Naive thymus-derived CD8-positive, alpha-beta T cell (primary cell): ENCODE measurements around the gene ATP13A3. TPM values are rescaled to one million over a fixed set of nuclear protein-coding genes. Genes with fewer than 3 reads are reported as not detected.
"Not testable (repeated sequence)": the region's sequence is repeated elsewhere in the genome, so short reads cannot be mapped to it uniquely, and the experiment has no call there.

Source experiments
- ATAC-seq, 2 donors: fragments of 150-1000 bp; cut with Tn5 transposase in 1 of 2; sonication (Bioruptor Pico), chemical (Tn5 transposase) in 1 of 2; 1 replicate in 1 of 2; 2 replicates in 1 of 2; pipeline ENCODE4 v1.10.0; 2021; ENCODE audit warnings: mild to moderate bottlenecking in 2 of 2, moderate library complexity in 2 of 2
- POLR2A ChIA-PET: fragments of 350-600 bp; sonication (Branson Sonifier 250); formaldehyde crosslinking; loops from one replicate; lab custom pipeline; 2021; ENCODE audit warnings: antibody characterized with exemption; lab: Charles Lee
- DNase-seq, 10 donors: peaks; one replicate each; pipeline versions ENCODE4 v3.0.0 to v3.0.0-alpha.2; 2020 to 2022
- H3K27ac Mint-ChIP-seq, 10 donors: one replicate each; pipeline ENCODE4 v1.8.0; 2020 to 2022; ENCODE audit warnings: mild to moderate bottlenecking in 10 of 10, mixed read lengths in 10 of 10, moderate library complexity in 4 of 10, inconsistent platforms in 1 of 10
- H3K27me3 Mint-ChIP-seq, 5 donors: one replicate each; pipeline ENCODE4 v1.8.0; 2021 to 2022; ENCODE audit warnings: mixed read lengths in 5 of 5
- H3K36me3 Mint-ChIP-seq, 3 donors: one replicate each; pipeline ENCODE4 v1.8.0; 2020 to 2022; ENCODE audit warnings: mixed read lengths in 3 of 3, mild to moderate bottlenecking in 2 of 3, inconsistent platforms in 1 of 3
- H3K4me1 Mint-ChIP-seq, 4 donors: one replicate each; pipeline ENCODE4 v1.8.0; 2021 to 2022; ENCODE audit warnings: mixed read lengths in 4 of 4
- H3K4me3 Mint-ChIP-seq, 10 donors: one replicate each; pipeline ENCODE4 v1.8.0; 2020 to 2022; ENCODE audit warnings: mild to moderate bottlenecking in 10 of 10, mixed read lengths in 10 of 10, moderate library complexity in 6 of 10, inconsistent platforms in 1 of 10
- H3K9me3 Mint-ChIP-seq, 9 donors: one replicate each; pipeline ENCODE4 v1.8.0; 2020 to 2022; ENCODE audit warnings: mixed read lengths in 9 of 9, mild to moderate bottlenecking in 3 of 9, inconsistent platforms in 1 of 9, moderate library complexity in 1 of 9
- polyA plus RNA-seq, 3 donors: library from polyadenylated mRNA; unstranded; fragments of 300-500 nt; fragmentation: Illumina TruSeq; gene quantifications; one replicate each; pipeline ENCODE4 v1.2.3, GENCODE V29; 2021
- total RNA-seq, 8 experiments: library from RNA in 2 of 8; stranded (reverse) in 2 of 8; gene quantifications; one replicate each; pipeline ENCODE4 v1.2.3 and lab custom pipeline; 2021 to 2026

Gene ATP13A3
- total and polyA plus RNA-seq, 5 experiments from 2014 or later, result 5.9 to 53.8 (median 13.2) TPM

DNA sequence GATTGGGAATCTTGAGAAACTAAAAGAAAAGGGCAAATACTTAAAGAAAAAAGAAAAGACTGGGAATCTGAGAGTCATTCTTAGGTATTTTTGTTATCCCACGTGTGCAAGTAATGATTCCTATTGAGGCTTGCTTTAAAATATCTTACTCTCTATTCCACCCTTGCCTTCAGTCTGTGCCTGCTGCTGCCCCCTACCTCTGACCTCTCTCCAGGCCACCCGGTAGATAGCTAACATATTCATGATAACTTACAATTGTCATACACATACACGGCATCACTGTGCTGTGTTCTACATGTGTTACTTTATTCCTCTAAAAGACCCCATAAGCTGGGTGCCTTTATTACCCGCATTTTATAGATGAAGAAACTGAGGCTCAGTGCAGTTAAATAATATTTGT is 27.8 kb upstream of the ATP13A3 start:
- ATAC-seq, result no peak
- no peak overlapping the region for H3K4me3 Mint-ChIP-seq
- peaks cover 0 to 2% (median 0%) of the 10 kb centered on the region in 4 donors for H3K4me1 Mint-ChIP-seq
- H3K9me3 Mint-ChIP-seq, result no peaks in the 10 kb centered on the region
- H3K36me3 Mint-ChIP-seq, result no peaks in the 10 kb centered on the region
- peak in 1 of 10 donors; percentile 5 for DNase-seq
- POLR2A ChIA-PET, result no interaction called here
- H3K27ac Mint-ChIP-seq, result peak overlapping the region in 2 of 10 donors; percentile 3 to 35
- H3K27me3 Mint-ChIP-seq, result no peaks in the 10 kb centered on the region

DNA sequence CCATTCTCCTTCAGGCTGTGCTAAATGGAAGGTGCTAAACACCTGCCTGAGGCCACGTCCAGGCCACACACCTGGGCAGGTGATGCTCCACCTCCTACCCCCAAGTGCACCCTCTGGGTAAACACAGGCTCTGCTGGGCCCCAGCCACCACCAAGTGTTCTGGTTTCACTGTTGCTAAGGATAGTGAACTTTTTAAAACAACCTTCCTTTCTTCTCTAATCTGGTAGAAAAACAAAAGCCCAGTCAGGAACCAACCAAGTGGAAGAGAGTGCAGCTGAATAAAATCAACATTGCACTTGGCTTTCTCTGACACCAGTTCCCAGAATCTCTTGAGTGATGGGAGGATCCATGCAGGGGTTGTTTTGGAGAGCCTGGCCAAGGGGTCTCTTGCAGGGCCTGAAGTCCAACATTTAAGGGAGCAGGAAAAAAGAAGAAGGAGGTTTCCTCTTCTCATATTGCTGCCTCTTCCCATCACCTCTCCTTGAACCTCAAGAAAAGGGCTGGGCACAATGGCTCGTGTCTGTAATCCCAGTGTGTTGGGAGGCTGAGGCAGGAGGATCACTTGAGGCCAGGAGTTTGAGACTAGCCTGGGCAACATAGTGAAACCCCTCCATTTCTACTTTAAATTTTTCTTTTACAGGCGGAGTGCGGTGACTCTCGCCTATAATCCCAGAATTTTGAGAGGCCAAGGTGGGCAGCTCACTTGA is 26.2 kb upstream of the ATP13A3 start:
- Mint-ChIP-seq H3K4me3 (no peak overlapping the region), H3K27me3 (no peaks in the 10 kb centered on the region), H3K36me3 (no peaks in the 10 kb centered on the region), H3K9me3 (no peaks in the 10 kb centered on the region), H3K27ac (no peak overlapping the region), H3K4me1 (peaks cover 0 to 2% (median 0%) of the 10 kb centered on the region in 4 donors)
- no peak for ATAC-seq
- DNase-seq, result no peak
- POLR2A ChIA-PET, result no interaction called here

DNA sequence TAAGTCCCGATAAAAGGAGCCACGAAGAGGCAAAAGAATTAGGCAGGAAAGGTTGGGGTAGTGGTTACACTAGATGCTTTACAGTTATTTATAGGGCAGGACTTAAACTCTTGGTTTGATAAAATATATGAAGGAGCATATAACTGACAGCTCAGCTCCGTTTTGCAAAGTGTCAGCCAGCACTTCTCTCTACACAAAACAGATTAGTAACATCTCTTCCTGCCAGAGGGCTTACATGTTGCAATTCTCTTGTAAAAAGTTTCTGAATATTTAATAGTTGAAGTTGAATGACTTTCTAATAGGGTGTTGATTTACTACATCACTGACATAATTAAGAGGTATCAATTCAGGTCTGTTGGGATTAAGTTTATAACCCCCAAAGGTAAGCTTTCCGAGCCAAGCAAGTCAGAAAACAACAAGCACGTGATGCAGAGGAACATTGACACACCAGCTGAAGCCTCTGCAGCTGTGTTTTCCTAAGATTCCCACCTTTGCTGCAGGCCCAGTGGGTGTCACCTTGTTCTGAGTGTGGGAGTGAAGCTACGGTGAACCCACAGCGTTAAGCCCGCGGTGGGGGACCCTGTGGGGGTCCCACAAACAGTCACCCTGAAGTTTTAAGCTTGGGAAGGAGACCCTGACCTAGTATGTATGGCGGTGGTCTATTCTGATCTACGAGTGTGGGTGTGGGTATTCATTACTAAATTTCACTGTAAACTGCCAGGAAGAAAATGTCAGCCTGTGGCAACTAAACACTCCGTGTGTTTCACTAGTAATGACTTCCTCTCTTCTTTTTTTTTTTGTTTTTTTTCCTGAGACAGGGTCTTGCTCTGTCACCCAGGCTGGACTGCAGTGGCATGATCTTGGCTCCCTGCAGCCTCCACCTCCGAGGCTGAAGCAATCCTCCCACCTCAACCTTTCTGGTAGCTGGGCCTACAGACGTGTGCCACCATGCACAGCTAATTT is 22.0 kb upstream of the ATP13A3 start:
- H3K36me3 Mint-ChIP-seq, result no peaks in the 10 kb centered on the region
- POLR2A ChIA-PET, result interaction anchor here (0.6 to 0.7 kb wide), 2 partner anchors 112 to 143 kb away, joined by 3 to 4 read pairs; no protein-coding TSS in a partner anchor

DNA sequence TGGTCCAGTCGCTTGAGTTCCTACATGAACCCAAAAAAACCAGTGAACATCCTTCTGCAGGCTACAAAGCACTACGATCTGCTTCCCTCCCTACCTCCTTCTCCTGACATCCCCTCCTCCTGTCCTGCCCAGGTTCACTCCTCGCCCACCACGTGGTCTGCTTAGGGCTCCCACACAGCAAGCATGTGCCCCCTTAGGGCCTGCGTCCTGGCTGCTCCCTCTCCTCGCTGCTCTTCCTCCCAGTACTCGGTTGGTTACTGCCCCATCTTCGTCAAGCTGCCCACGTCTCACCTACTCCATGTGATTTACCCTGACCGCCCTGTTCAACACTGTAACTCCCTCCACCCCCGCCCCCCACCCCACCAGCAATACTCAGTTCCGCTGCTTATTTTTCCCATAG is 20.8 kb upstream of the ATP13A3 start:
- POLR2A ChIA-PET, result no interaction called here
- H3K27ac Mint-ChIP-seq, result no peak overlapping the region
- H3K9me3 Mint-ChIP-seq, result no peaks in the 10 kb centered on the region
- ATAC-seq (no peak), DNase-seq (no peak)
- peaks cover 0 to 4% (median 0%) of the 10 kb centered on the region in 4 donors for H3K4me1 Mint-ChIP-seq
- no peak overlapping the region for H3K4me3 Mint-ChIP-seq
- H3K36me3 Mint-ChIP-seq, result no peaks in the 10 kb centered on the region
- no peaks in the 10 kb centered on the region for H3K27me3 Mint-ChIP-seq

More for the DNA sequence above, 22.0 kb upstream of the ATP13A3 start:
- peaks cover 0 to 4% (median 0%) of the 10 kb centered on the region in 4 donors for H3K4me1 Mint-ChIP-seq
- H3K27me3 Mint-ChIP-seq, result no peaks in the 10 kb centered on the region
- H3K9me3 Mint-ChIP-seq, result no peaks in the 10 kb centered on the region
- H3K27ac Mint-ChIP-seq, result peak overlapping the region in 1 of 10 donors; percentile 49
- ATAC-seq (no peak), DNase-seq (no peak)
- no peak overlapping the region for H3K4me3 Mint-ChIP-seq

DNA sequence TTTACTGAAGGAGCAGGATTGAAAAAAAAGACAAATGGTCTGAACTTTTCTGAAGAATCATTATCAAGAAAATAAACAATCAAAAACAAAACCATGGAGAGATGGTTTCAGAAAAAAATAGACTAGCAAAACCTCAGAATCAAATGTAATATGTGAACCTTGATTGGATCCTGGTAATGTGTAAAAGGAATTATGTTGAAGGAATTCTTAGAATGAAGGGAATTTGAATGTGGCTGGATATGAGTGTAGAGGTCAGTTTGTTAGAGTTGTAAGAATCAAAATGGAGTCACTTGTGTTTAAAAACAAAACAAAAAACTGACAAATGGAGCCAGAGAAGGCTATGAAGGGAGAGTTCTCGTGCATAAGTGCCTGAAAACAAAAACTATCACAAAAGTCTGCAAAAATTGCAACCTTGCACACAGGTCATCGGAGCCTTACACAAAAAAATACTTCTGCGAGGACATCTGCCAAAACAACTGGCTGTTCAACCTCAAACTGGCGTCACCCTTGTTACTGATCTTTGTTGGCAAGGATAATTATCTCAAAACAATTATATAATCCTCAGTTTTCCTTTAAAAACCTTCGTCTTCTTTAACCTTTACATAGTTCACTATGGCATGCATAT is 19.1 kb upstream of the ATP13A3 start:
- Mint-ChIP-seq H3K9me3 (no peaks in the 10 kb centered on the region), H3K27ac (no peak overlapping the region), H3K4me3 (no peak overlapping the region), H3K36me3 (no peaks in the 10 kb centered on the region), H3K27me3 (no peaks in the 10 kb centered on the region), H3K4me1 (peaks cover 0 to 4% (median 0%) of the 10 kb centered on the region in 4 donors)
- no peak for ATAC-seq
- DNase-seq, result no peak
- POLR2A ChIA-PET, result no interaction called here

DNA sequence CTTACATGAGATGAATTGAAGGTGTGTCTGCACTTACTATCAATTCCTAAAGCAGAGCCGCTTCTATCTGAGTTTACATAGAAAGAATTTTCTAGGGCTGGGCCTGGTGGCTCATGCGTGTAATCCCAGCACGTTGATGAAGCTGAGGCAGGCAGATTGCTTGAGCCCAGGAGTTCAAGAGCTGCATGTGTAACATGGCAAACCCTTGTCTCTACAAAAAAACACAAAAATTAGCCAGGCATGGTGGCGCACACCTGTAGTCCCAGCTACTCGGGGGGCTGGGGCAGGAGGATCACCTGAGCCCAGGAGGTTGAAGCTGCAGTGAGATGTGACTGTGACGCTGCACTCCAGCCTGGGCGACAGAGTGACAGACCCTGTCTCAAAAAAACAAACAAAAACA is 18.1 kb upstream of the ATP13A3 start:
- no peaks in the 10 kb centered on the region for H3K9me3 Mint-ChIP-seq
- POLR2A ChIA-PET, result interaction anchor here (0.6 kb wide), 1 partner anchor 54 kb away, joined by 6 read pairs; no protein-coding TSS in a partner anchor
- peaks cover 0 to 2% (median 0%) of the 10 kb centered on the region in 4 donors for H3K4me1 Mint-ChIP-seq
- peak overlapping the region in 1 of 10 donors; percentile 19 for H3K27ac Mint-ChIP-seq
- no peak for DNase-seq
- H3K27me3 Mint-ChIP-seq, result no peaks in the 10 kb centered on the region
- H3K36me3 Mint-ChIP-seq, result peaks cover 0 to 2% (median 0%) of the 10 kb centered on the region in 3 donors
- ATAC-seq, result no peak
- H3K4me3 Mint-ChIP-seq, result no peak overlapping the region

DNA sequence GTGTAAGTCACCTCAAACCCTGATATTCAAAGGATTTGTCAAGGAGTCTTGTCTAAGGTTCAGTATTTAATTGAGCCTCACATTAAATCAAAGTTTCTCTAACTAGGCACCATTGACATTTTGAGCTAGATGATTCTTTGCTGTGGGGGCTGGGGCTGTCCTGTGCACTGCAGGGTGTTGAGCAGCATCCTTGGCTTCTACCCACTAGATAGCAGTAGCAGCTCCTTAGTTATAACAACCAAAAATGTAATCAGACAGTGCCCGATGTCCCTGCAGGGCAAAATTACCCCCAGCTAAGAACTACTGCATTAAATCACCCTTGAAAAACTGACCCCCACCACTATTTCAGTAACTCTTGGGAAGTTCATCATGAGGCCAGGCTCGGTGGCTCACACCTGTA is 17.3 kb upstream of the ATP13A3 start:
- no peak for ATAC-seq
- H3K36me3 Mint-ChIP-seq, result peaks cover 0 to 2% (median 0%) of the 10 kb centered on the region in 3 donors
- no peaks in the 10 kb centered on the region for H3K27me3 Mint-ChIP-seq
- no peak overlapping the region for H3K4me3 Mint-ChIP-seq
- H3K9me3 Mint-ChIP-seq, result no peaks in the 10 kb centered on the region
- POLR2A ChIA-PET, result interaction anchor here (0.6 to 1.1 kb wide), 2 partner anchors 11 to 55 kb away, joined by 5 to 6 read pairs; no protein-coding TSS in a partner anchor
- no peak for DNase-seq
- H3K4me1 Mint-ChIP-seq, result peaks cover 0 to 2% (median 0%) of the 10 kb centered on the region in 4 donors
- H3K27ac Mint-ChIP-seq, result no peak overlapping the region

DNA sequence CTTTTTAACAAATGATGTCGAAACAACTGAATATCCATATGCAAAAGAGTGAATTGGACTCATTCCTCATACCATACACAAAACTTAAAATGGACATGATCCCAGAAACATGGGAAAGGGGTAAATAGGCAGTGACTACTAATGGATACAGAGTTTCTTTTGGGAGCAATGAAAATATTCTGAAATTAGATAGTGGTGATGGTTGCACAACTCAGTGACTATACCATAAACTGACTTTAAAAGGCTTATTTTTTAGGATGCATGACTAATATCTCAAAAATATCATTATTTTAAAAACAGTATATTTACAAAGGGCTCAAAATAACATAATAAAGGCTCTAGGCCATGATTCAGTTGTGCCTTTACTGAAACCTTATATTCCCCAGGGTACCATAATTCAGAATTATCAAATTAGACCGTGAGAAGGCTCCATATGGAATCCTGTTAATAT is 16.3 kb upstream of the ATP13A3 start:
- ATAC-seq (no peak), DNase-seq (no peak)
- Mint-ChIP-seq H3K4me1 (peaks cover 0 to 2% (median under 1%) of the 10 kb centered on the region in 4 donors), H3K27ac (no peak overlapping the region), H3K27me3 (no peaks in the 10 kb centered on the region), H3K36me3 (peaks cover 0 to 2% (median 0%) of the 10 kb centered on the region in 3 donors), H3K9me3 (no peaks in the 10 kb centered on the region), H3K4me3 (no peak overlapping the region)
- POLR2A ChIA-PET, result interaction anchor here (1.1 kb wide), 1 partner anchor 10 kb away, joined by 5 read pairs; no protein-coding TSS in a partner anchor

DNA sequence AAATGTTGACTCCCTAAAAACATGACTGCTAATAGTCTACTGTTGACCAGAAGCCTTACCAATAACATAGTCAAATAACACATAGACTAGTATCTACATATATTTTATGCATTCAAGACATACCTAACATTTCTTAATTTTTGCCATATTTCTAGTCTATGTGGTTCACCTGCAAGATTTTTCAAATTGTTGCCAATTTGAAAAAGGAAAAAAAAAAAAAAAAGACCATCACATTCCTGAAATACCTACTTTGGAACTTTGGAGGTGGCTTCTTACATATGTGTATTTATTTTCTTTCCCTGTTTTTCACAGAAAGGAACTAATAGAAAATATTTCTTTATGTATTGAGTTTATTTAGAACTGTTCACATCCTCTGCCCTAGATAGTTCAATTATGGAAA is 13.4 kb upstream of the ATP13A3 start:
- Mint-ChIP-seq H3K9me3 (no peaks in the 10 kb centered on the region), H3K4me1 (peaks cover 0 to 15% (median 9%) of the 10 kb centered on the region in 4 donors), H3K27me3 (no peaks in the 10 kb centered on the region), H3K4me3 (no peak overlapping the region), H3K36me3 (peaks cover 0 to 2% (median 0%) of the 10 kb centered on the region in 3 donors), H3K27ac (no peak overlapping the region)
- no peak for DNase-seq
- POLR2A ChIA-PET, result no interaction called here
- no peak for ATAC-seq

DNA sequence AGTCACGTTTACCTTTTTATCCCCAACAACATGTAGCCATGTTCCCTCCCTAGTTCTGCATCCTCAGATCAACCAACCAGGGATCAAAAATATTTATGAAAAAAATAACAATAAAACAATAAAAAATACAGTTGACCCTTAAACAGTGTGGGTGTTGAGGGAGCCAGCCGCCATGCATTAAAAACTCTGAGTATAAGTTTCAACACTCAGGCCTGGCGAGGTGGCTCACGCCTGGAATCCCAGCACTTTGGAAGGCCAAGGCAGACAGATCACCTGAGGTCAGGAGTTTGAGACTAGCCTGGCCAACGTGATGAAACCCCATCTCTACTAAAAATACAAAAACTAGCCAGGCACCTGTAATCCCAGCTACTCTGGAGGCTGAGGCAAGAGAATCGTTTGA is 12.7 kb upstream of the ATP13A3 start:
- H3K27me3 Mint-ChIP-seq, H3K4me3 Mint-ChIP-seq, POLR2A ChIA-PET, ATAC-seq, H3K36me3 Mint-ChIP-seq, DNase-seq, H3K9me3 Mint-ChIP-seq, H3K27ac Mint-ChIP-seq: not testable (repeated sequence)
- peaks cover 0 to 15% (median 9%) of the 10 kb centered on the region in 4 donors for H3K4me1 Mint-ChIP-seq

DNA sequence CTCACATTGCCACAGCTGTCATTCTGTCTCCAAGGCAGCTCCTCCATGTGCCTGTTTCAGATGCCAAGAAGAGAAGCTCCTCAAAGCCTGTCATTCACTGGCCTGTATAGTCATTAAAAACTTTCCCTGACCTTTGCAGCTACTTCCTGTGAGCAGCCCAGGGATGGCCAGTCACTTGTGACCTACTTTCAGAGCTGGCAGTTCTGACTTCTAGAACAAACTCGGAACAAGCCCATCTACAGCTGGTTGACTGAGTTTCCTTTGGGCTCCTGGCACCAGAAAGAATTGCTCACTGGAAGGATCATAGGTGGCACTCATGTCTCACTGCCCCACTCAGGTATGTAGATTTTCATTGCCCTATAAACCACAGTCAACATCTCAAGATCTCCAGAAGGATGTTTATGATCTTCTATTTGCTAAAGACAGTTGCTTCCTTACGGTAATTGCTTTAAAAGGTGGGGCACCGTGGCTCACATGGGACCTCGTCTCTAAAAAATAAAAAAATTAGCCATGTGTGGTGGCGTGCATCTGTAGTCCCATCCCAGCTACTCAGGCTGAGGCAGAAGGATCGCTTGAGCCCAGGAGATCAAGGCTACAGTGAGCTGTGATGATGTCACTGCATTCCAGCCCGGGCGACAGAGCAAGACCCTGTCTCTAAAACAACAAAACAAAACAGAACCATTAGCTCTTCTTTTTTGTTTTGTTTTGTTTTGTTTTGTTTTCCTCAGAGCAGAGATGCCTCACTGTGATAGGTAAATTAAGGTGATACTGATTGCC is 11.2 kb upstream of the ATP13A3 start:
- Mint-ChIP-seq H3K36me3 (peaks cover 0 to 2% (median 0%) of the 10 kb centered on the region in 3 donors), H3K27me3 (no peaks in the 10 kb centered on the region), H3K27ac (no peak overlapping the region), H3K9me3 (no peaks in the 10 kb centered on the region), H3K4me3 (no peak overlapping the region), H3K4me1 (peaks cover 0 to 15% (median 9%) of the 10 kb centered on the region in 4 donors)
- POLR2A ChIA-PET, result no interaction called here
- ATAC-seq, result no peak
- no peak for DNase-seq
